HG03457 (cell line): ENCODE measurements around the gene GLYATL1.
"Not testable (repeated sequence)": the region's sequence is repeated elsewhere in the genome, so short reads cannot be mapped to it uniquely, and the experiment has no call there.

Source experiments
- ATAC-seq: cut with Tn5 transposase; IDR thresholded peaks from one replicate; pipeline ENCODE4 v1.9.1; 2021; ENCODE audit warnings: moderate number of reproducible peaks; ENCODE audit not compliant: unreplicated experiment

The GLYATL1 gene

GRCh38 chr11:58992489-58992888 lies 53.2 kb downstream of the GLYATL1 start:
- ATAC-seq: no peak

GRCh38 chr11:58994171-58994570 lies 54.9 kb downstream of the GLYATL1 start:
- no peak for ATAC-seq

GRCh38 chr11:58998480-58999290 lies 59.4 kb downstream of the GLYATL1 start:
- no peak for ATAC-seq

- peak; percentile 95 for ATAC-seq
Measured at GRCh38 chr11:58999291-58999680, 60.0 kb downstream of the GLYATL1 start.

GRCh38 chr11:59000003-59000402 lies 60.7 kb downstream of the GLYATL1 start:
- ATAC-seq: no peak

- ATAC-seq: not testable (repeated sequence)
Measured at GRCh38 chr11:59002006-59002405, 62.7 kb downstream of the GLYATL1 start.
